GM23338 (cell line): Measurements from ENCODE around the gene PRKX. TPM values are rescaled to one million over a fixed set of nuclear protein-coding genes. Genes with fewer than 3 reads are reported as not detected.

Experiments used
- ATAC-seq: fragments of 200-7000 bp; cut with Tn5 transposase; 3 replicates; pipeline ENCODE4 v1.9.1; 2020
- DNase-seq: peaks from one replicate; pipeline ENCODE4 v3.0.0-alpha.2; 2015; ENCODE audit warnings: low spot score
- H2AFZ ChIP-seq: fragments of 200-600 bp; sonication (generic); 2 replicates; pipeline ENCODE4 v1.8.0; 2016; ENCODE audit warnings: antibody characterized with exemption, mild to moderate bottlenecking, moderate library complexity
- H3F3A ChIP-seq: fragments of 200-600 bp; sonication (generic); replicated peaks from 2 replicates; pipeline ENCODE4 v1.8.0; 2017; ENCODE audit warnings: antibody characterized with exemption, mixed run types, low read depth
- H3K27ac ChIP-seq: fragments of 200-600 bp; sonication (generic); 2 replicates; pipeline ENCODE4 v1.6.1; 2016; ENCODE audit warnings: low read depth
- H3K27me3 ChIP-seq: fragments of 200-600 bp; sonication (generic); 2 replicates; pipeline ENCODE4 v1.8.0; 2016; ENCODE audit warnings: mild to moderate bottlenecking, mixed run types, moderate library complexity; ENCODE audit not compliant: insufficient read depth
- H3K36me3 ChIP-seq: fragments of 200-600 bp; sonication (generic); 2 replicates; pipeline ENCODE4 v1.8.0; 2016; ENCODE audit warnings: mild to moderate bottlenecking; ENCODE audit not compliant: insufficient read depth
- H3K4me1 ChIP-seq: fragments of 200-600 bp; sonication (generic); 2 replicates; pipeline ENCODE4 v1.8.0; 2016; ENCODE audit warnings: mild to moderate bottlenecking, moderate library complexity; ENCODE audit not compliant: insufficient read depth
- H3K4me2 ChIP-seq: fragments of 200-600 bp; sonication (generic); 2 replicates; pipeline ENCODE4 v1.7.1; 2017; ENCODE audit warnings: mixed run types
- H3K4me3 ChIP-seq: fragments of 200-600 bp; sonication (generic); 2 replicates; pipeline ENCODE4 v1.6.1; 2016; ENCODE audit warnings: mixed run types
- H3K79me2 ChIP-seq: fragments of 200-600 bp; sonication (generic); replicated peaks from 2 replicates; pipeline ENCODE4 v1.8.0; 2017; ENCODE audit warnings: mild to moderate bottlenecking; ENCODE audit not compliant: insufficient read depth
- H3K9me2 ChIP-seq: fragments of 200-600 bp; sonication (generic); 2 replicates; pipeline ENCODE4 v1.8.0; 2017; ENCODE audit not compliant: insufficient read depth
- H4K20me1 ChIP-seq: fragments of 200-600 bp; sonication (generic); replicated peaks from 2 replicates; pipeline ENCODE4 v1.8.0; 2017; ENCODE audit warnings: mild to moderate bottlenecking; ENCODE audit not compliant: insufficient read depth
- H3K27ac Mint-ChIP-seq: 2 replicates; pipeline ENCODE4 v1.8.0; 2020; ENCODE audit warnings: inconsistent platforms, mild to moderate bottlenecking, moderate library complexity, mixed read lengths
- H3K27me3 Mint-ChIP-seq: 3 replicates; pipeline ENCODE4 v1.8.0; 2022; ENCODE audit warnings: low read depth, mild to moderate bottlenecking, moderate library complexity, mixed read lengths, inconsistent platforms; ENCODE audit not compliant: insufficient read depth, poor library complexity
- H3K36me3 Mint-ChIP-seq: 3 replicates; pipeline ENCODE4 v1.8.0; 2021; ENCODE audit warnings: low read depth, mild to moderate bottlenecking, inconsistent platforms, moderate library complexity, mixed read lengths
- H3K4me1 Mint-ChIP-seq: 3 replicates; pipeline ENCODE4 v1.8.0; 2020; ENCODE audit warnings: mild to moderate bottlenecking, inconsistent platforms, mixed read lengths
- H3K4me3 Mint-ChIP-seq: 3 replicates; pipeline ENCODE4 v1.8.0; 2021; ENCODE audit warnings: moderate library complexity, mild to moderate bottlenecking, inconsistent platforms, mixed read lengths
- H3K9me3 Mint-ChIP-seq: 3 replicates; pipeline ENCODE4 v1.8.0; 2020; ENCODE audit warnings: moderate library complexity, mild to moderate bottlenecking, inconsistent platforms, mixed read lengths
- ETS1 ChIP-seq: IDR thresholded peaks from 2 replicates; pipeline ENCODE4 v1.6.1; 2016; ENCODE audit warnings: antibody characterized with exemption
- EZH2phosphoT487 ChIP-seq: fragments of 200-600 bp; sonication (generic); IDR thresholded peaks from one replicate; pipeline ENCODE4 v1.8.1; 2018; ENCODE audit warnings: antibody characterized with exemption; ENCODE audit not compliant: unreplicated experiment
- JUNB ChIP-seq: IDR thresholded peaks from one replicate; pipeline ENCODE4 v1.6.1; 2016; ENCODE audit warnings: antibody characterized with exemption; ENCODE audit not compliant: unreplicated experiment
- NANOG ChIP-seq: IDR thresholded peaks from 2 replicates; pipeline ENCODE4 v1.6.1; 2016; ENCODE audit warnings: antibody characterized with exemption, borderline replicate concordance
- POLR2AphosphoS5 ChIP-seq: IDR thresholded peaks from 2 replicates; pipeline ENCODE4 v1.6.1; 2016; ENCODE audit warnings: antibody characterized with exemption, low read depth
- REST ChIP-seq: IDR thresholded peaks from one replicate; pipeline ENCODE4 v1.6.1; 2018; ENCODE audit warnings: antibody characterized with exemption; ENCODE audit not compliant: unreplicated experiment
- STAT1 ChIP-seq: IDR thresholded peaks from one replicate; pipeline ENCODE4 v1.6.1; 2016; ENCODE audit warnings: antibody characterized with exemption; ENCODE audit not compliant: unreplicated experiment
- ZNF114 ChIP-seq: fragments of 250-450 bp; sonication (Bioruptor Pico); IDR thresholded peaks from 2 replicates; pipeline ENCODE4 v1.5.0; 2020; ENCODE audit warnings: mild to moderate bottlenecking, moderate library complexity
- ZNF331 ChIP-seq: fragments of 250-450 bp; sonication (Bioruptor Pico); IDR thresholded peaks from 2 replicates; pipeline ENCODE4 v1.5.0; 2020; ENCODE audit warnings: low read depth, mild to moderate bottlenecking, moderate library complexity
- ZNF462 ChIP-seq: fragments of 250-450 bp; sonication (Bioruptor Pico); IDR thresholded peaks from 2 replicates; pipeline ENCODE4 v1.5.0; 2020; ENCODE audit warnings: mild to moderate bottlenecking, moderate library complexity
- polyA plus RNA-seq: library from polyadenylated mRNA; unstranded; fragments of >200 nt; fragmentation: Nextera tagmentation; extraction: Ambion mirVana; gene quantifications from 2 replicates; pipeline ENCODE4 v1.2.1, GENCODE V29; 2016
- total RNA-seq: library from RNA; depleted of rRNA; stranded (reverse); fragments of >200 nt; shearing (Covaris generic); gene quantifications from 2 replicates; pipeline ENCODE4 v1.2.3, GENCODE V29; 2014
- TF ChIP-seq, protein P1 (sequence below), 2 experiments: fragments of 200-600 bp in 1 of 2; sonication (generic) in 1 of 2; conservative IDR thresholded peaks; 2 replicates each; pipeline versions ENCODE4 v1.5.1 to v1.6.1; 2016 to 2017; ENCODE audit warnings: antibody characterized with exemption in 2 of 2, low read depth in 2 of 2, mild to moderate bottlenecking in 2 of 2, moderate library complexity in 1 of 2

PRKX gene
- total and polyA plus RNA-seq, 2 experiments from 2014 or later, result 12.9 to 43.5 TPM

- TF ChIP-seq, protein P1, sequence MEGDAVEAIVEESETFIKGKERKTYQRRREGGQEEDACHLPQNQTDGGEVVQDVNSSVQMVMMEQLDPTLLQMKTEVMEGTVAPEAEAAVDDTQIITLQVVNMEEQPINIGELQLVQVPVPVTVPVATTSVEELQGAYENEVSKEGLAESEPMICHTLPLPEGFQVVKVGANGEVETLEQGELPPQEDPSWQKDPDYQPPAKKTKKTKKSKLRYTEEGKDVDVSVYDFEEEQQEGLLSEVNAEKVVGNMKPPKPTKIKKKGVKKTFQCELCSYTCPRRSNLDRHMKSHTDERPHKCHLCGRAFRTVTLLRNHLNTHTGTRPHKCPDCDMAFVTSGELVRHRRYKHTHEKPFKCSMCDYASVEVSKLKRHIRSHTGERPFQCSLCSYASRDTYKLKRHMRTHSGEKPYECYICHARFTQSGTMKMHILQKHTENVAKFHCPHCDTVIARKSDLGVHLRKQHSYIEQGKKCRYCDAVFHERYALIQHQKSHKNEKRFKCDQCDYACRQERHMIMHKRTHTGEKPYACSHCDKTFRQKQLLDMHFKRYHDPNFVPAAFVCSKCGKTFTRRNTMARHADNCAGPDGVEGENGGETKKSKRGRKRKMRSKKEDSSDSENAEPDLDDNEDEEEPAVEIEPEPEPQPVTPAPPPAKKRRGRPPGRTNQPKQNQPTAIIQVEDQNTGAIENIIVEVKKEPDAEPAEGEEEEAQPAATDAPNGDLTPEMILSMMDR (conservative IDR thresholded peaks at IDR 0.05; ENCODE audit: low read depth in 2 of 2), result no peak
- TF ChIP-seq JUNB (no peak), ETS1 (no peak), NANOG (no peak), REST (no peak), ZNF331 (CRISPR knock-in tag) (no peak), STAT1 (no peak), POLR2AphosphoS5 (no peak)
Observed at GRCh38 chrX:3697220-3697684, 16.2 kb downstream of the PRKX start (continued).

GRCh38 chrX:3695536-3695935 lies 17.9 kb downstream of the PRKX start:
- Histone ChIP-seq H3K4me1 (peaks cover 6% of the 10 kb centered on the region; the same call in 1 of the 2 replicates), H2AFZ (no peak overlapping the region), H3K27ac (no peak overlapping the region), H3K9me2 (no peaks in the 10 kb centered on the region), H3K27me3 (no peaks in the 10 kb centered on the region), H4K20me1 (no peaks in the 10 kb centered on the region), H3F3A (no peaks in the 10 kb centered on the region), H3K4me2 (no peak overlapping the region), H3K79me2 (peaks cover 68% of the 10 kb centered on the region), H3K36me3 (no peaks in the 10 kb centered on the region), H3K4me3 (no peak overlapping the region)
- ATAC-seq (no peak), DNase-seq (no peak)
- no peak overlapping the region for H3K27ac Mint-ChIP-seq
- H3K9me3 Mint-ChIP-seq, result 0 out of 3 replicates have a peak, but pooled peaks cover 4% of the 10 kb centered on the region
- no peaks in the 10 kb centered on the region for H3K27me3 Mint-ChIP-seq
- H3K4me1 Mint-ChIP-seq, result peaks cover 16% of the 10 kb centered on the region
- H3K4me3 Mint-ChIP-seq, result no peak overlapping the region
- H3K36me3 Mint-ChIP-seq, result peaks cover 9% of the 10 kb centered on the region
- TF ChIP-seq JUNB (no peak), ZNF114 (no peak), POLR2AphosphoS5 (no peak), EZH2phosphoT487 (no peak), ZNF462 (CRISPR knock-in tag) (no peak), NANOG (no peak), ETS1 (no peak), ZNF331 (CRISPR knock-in tag) (no peak), STAT1 (no peak)
